GM18951 (cell line): ENCODE results near the gene RNF222.

Experiments used
- POLR2A ChIP-seq: IDR thresholded peaks from 4 replicates; pipeline ENCODE4 v1.6.1; 2011; ENCODE audit warnings: mild to moderate bottlenecking; ENCODE audit not compliant: insufficient read length, insufficient read depth; ENCODE audit errors: extremely low read depth
- in situ Hi-C: fragments of 300-500 bp; cut with MboI; formaldehyde crosslinking; loops from one replicate; pipeline ENCODE4 v1.12.0; 2022; ENCODE audit warnings: low sequenced_read_pairs, mixed read lengths, inconsistent platforms; ENCODE audit not compliant: unreplicated experiment

The RNF222 gene

DNA sequence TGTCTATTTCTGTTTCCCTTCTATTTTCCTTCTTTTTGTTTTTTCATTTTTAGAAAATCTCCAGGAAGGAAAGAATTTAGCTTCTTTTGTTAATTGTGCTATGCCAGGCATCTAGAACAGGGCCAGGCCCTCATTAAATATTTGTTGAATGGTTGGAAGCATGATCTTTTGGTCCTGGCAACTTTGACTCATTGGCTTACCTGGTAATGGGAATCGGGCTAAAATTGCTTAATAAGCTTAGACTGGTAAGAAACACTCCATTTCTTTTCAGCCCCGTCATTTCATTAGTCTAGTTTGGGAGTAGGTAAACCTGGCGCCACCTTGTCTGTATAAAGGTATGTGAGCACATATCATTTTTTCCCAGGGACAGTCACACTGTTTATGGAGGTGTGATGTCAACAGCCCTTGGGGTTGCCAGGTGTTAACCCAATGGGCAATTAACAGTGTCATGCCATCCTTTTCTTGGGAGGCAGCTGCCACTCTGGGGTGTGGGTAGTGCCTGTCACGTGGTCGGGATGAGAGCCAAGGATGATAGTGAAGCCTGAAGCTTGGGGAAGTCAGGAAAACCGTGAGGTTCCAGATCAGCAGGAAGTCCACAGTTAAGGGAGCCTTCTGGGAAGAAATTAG lies 28.6 kb upstream of the RNF222 start:
- in situ Hi-C loops = no loop called here

DNA sequence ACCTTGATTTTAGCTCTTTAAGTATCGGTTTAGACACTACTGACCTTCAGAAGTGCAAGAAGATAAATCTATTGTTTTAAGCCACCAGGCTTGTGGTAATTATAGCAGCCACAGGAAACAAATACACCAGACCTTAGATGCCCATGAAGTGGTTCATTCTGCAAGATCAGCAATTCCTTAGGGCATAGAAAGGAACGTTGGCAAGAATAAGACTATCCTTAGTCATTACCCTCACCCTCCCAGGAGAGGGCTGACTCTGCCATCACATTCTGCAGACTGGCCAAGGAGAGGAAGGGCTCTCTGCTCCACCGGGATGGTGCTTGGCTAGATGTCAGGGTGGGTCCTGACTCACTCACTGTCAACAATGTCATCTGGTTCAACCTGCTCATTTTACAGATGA lies 23.9 kb upstream of the RNF222 start:
- in situ Hi-C loops = no loop called here
- TF ChIP-seq POLR2A = no peak

More for the DNA sequence above, 28.6 kb upstream of the RNF222 start:
- TF ChIP-seq POLR2A = no peak

DNA sequence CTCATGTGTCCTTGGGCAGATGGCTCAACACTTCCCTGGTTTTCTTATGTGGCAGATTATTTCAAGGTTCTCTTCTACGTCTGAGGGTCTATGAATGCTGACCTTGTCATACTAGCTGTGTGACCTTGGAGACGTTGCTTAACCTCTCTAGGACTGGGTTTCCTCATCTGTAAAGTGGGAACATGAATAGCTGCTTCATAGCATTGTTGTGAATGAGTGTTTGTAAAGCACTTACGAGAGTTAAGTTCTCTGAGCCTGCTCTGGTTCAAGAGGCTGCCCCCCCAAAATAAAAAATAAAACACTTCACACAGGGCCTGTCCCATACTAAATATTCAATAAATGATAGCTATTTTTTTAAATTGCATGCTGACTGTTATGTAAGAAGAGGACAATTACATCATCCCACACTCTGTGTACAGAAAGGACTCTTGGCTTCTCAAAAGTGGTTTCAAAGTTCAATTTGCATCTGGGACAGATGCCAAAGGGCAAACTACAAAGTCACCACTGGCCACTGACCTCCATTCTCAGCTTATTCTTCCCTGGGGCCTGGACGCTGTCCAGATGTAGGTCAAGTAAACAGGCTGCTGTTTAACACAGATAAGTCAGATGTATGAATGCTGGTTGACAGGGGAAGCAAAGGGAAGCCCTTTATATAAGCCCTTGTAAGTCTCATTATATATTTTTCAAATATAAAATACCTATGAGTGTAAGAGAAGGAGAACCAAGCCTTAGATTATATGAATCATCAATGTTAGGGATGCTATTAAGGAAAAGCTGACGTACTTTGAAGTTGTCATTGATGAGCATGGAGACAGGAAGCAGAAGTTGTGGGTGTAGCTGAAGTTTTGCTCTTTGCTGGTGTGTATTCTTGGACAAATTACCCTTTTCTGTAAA lies 22.7 kb upstream of the RNF222 start:
- TF ChIP-seq POLR2A = no peak
- in situ Hi-C loops = no loop called here

DNA sequence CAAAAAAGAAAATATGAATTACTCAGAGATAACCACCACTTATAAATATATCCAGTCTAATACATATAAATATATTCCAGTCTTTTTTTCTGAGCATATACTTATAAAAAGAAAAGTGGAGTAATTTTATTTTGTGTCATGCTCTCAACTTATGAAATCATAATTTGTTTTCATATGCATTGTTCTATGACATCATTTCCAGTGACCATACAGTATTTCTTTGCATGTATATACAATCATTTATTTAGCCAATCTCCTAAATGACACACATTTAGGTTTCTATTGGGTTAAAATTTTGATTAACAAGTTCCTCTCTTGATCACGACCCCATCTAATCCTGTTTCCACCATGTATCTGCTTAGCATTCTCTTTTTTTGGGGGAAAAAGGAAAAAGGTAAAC lies 21.7 kb upstream of the RNF222 start:
- TF ChIP-seq POLR2A = no peak
- in situ Hi-C loops = loop anchor here (10.0 kb wide), 1 partner anchor 325 kb away; the partner anchor contains the start of gene CCDC42

DNA sequence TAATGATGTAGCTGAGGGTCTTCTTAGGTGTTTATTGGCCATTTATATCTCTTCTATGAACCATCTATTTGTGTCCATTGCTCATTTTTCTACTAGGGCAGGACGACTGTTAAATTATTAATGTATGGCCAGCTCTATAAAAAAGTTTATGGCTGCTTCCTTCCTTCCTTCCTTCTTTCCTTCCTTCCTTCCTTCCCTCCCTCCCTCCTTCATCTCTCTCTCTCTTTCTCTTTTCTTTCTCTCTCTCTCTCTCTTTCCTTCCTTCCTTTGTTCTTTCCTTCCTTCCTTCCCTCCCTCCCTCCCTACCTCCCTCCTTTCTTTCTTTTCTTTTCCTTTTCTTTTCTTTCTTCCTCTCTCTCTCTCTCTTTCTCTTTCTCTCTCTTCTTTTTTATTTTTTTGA lies 20.8 kb upstream of the RNF222 start:
- in situ Hi-C loops = loop anchor here (10.0 kb wide), 1 partner anchor 326 kb away; the partner anchor contains the start of gene CCDC42
- TF ChIP-seq POLR2A = no peak

DNA sequence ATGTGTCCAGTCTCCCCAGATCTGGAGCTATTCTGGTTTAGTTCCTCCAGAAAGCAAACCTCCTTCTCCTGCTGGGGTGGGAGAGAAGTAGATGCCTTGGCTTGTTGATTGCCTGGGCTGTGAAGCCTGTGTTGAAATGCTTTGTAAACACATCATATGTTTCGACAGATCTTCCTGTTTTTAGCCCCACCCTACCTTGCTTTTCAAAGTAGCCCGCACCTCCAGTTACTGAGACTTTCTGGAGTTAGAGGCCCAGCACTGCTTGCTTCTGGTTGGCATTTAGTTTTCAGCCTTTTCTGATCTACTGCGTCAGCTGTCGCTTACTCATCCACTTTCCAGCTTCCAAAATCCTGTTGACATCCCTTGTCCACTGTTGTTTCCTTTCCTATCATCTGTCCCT lies 20.2 kb upstream of the RNF222 start:
- no peak for TF ChIP-seq POLR2A
- in situ Hi-C loops = loop anchor here (10.0 kb wide), 1 partner anchor 327 kb away; the partner anchor contains the start of gene CCDC42

DNA sequence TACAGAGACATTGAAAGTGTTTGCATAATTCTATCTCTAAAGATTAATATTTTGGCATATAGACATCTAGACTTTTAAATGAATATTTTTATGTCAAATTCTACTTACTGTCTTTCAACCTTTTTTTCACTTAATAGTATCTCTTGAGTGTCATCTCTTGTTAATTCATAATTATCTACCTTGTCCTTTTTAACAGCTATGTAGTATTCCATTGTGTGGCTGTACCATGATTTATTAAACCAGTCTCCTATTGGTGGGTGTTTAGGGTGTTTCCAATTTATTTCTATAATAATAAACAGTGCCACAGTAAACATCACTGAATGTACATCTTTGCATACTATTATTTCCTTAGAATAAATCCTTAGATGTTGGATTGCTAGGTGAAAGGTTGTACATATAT lies 16.3 kb upstream of the RNF222 start:
- in situ Hi-C loops = loop anchor here (10.0 kb wide), 1 partner anchor 331 kb away; the partner anchor contains the start of gene CCDC42
- no peak for TF ChIP-seq POLR2A

DNA sequence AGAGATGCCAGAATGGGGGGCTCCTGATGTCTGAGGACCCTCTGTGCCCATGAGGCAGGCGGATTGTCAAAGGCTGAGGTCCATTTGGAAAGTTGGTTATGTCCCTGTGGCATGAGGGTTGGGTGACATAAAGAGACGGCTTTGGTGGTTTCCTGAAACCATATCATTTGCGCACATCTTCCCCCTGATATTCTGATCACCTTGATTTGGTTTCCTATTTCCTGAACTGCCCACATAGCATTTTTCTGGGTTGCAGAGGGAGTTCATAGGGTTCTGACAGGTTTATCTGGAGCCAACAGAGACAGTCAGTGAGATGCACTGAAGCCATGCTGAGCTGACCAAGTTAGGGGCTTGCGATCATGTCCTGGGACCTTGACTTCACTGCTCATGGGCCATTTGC lies 15.7 kb upstream of the RNF222 start:
- no peak for TF ChIP-seq POLR2A
- in situ Hi-C loops = loop anchor here (10.0 kb wide), 1 partner anchor 331 kb away; the partner anchor contains the start of gene CCDC42

DNA sequence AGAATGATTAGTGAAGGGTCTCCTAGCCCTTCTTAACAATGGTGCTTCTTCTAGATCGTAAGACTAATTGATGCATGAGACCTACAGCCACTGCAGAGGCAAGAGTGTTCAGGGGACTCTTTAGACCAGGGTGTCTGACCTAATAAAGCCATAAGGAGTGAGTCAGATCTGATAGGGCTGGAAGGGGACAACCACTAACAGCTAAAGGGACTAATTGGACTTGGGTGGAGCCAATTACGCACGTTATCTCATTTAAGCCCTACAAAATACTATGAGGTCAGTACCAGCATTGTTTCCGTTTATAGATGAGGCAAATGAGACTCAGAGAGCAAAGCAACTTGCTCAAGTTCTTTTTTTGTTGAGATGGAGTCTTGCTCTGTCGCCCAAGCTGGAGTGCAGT lies 14.5 kb upstream of the RNF222 start:
- no peak for TF ChIP-seq POLR2A
- in situ Hi-C loops = loop anchor here (10.0 kb wide), 1 partner anchor 333 kb away; the partner anchor contains the start of gene CCDC42

DNA sequence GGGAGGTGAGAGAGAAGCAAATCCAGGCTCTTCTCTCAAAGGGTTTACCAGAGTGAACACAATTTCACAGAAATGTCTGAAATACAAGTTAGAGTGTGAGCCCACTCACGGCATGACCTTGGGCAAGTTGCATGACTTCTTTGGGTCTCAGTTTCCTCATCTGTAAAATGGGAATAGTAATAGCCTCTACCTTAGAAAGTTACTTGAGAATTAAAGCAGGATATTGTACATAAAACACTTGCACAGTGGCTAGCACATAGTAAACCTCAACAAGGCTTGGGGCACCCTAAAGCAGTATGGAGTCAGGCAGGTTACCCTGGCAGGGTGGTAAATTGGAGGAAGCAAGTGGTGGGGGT lies 13.2 kb upstream of the RNF222 start:
- in situ Hi-C loops = loop anchor here (10.0 kb wide), 1 partner anchor 334 kb away; the partner anchor contains the start of gene CCDC42
- no peak for TF ChIP-seq POLR2A

DNA sequence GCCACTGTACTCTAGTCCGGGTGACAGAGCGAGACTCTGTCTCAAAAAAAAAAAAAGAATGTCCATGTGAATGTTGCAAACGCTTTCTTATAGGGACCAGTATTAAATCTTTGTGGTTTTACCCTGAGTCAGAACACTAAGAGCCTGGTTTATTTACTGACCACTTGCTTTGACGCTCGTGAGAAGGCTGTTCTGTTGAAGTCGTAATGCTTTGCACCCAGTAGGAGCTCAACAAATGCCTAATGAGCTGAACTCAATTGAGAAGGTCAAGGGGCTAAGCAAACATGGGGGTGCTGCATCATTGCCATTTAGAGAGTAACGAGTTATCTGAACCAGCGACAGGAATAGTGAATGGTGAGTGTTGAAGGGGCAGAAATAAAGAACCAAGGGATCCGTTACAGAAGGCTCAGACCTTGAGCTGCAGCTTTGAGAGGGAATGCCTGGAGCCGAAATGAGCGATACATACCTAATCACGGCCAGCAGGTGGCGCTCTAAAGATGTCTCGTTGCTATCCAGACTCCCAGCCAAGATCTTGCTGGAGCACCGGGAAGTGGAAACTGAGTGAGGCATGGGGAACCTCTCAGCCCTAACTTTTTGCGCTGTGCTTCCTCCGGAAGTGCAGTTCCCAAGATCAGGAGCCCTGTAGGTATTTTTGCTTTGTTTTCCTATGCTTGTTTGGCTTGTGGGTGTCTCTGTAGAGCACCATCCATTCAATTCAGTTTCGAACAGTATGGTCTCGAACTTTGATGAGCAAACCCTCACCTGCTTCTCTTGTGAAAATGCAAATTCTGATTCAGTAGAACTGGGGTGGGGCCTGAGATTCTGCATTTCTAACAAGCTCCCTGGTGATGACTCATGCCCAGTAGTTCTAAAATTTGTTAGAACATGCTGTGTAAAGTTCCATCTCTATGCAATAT lies 12.6 kb upstream of the RNF222 start:
- in situ Hi-C loops = loop anchor here (10.0 kb wide), 1 partner anchor 335 kb away; the partner anchor contains the start of gene CCDC42
- no peak for TF ChIP-seq POLR2A

DNA sequence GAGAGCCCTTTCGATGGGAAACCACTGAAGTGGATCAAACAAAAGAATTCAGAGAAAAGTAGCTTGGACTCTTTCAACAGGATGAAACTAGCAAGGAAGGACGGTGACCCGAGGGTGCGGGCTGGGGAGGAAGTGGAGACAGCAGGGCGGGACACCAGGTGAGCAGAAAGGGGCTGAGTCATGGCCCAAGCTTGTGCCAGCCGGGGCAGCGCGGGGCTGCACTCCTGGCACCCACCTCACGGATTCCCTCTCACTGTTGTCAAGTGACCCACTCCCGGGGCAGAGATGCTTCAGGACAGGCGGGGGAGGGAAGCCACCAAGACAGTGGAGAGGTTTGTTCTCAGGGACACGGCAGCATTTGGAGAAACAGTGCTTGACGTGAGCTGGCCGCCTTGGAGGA lies 10.7 kb upstream of the RNF222 start:
- in situ Hi-C loops = no loop called here
- TF ChIP-seq POLR2A = no peak

DNA sequence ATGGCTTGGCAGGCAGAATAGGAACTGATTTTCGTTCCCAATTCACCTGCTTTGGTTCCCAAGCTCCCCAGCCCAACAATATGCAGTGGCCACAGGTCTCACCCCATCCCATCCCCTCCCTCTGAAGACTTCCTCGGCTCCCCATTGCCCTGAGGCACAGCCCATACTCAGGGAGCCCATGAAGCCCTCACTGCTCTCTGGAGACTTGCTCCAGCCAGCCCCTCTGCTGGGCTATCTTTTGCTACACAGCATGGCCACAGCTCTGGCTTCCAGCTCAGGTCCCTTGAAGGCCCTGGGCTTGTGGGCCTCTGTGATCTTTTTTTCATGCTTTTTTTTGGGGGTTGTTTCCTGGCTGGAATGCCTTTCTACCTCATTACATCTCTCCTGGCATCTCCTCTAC lies 8.5 kb upstream of the RNF222 start:
- in situ Hi-C loops = no loop called here
- no peak for TF ChIP-seq POLR2A

DNA sequence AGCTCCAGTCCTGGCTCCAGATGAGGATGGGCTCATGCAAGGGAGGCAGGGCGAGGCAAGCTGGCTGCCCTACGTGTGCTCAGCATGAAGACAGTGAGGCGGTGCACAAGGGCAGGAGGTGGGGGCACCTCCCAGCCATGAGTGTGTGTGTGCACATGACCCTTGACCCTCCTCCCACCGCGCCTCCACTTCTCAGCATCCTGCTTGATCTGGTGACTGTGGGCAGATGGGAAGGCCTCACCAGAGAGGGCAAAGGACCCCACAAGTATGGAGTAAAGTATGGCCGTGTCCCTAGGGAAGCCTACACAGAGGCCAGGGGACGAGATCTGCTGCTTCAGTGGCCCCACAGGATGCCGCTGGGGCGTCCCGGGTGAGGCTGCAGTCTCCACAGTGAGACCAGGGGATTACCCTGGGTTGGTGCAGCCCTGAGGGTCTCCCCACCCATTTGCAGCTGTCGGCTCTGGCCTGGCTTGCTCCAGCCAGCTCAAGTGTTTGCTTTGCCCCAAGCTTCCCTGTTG lies 7.9 kb upstream of the RNF222 start:
- no peak for TF ChIP-seq POLR2A
- in situ Hi-C loops = no loop called here
